Measurements from ENCODE around the gene OR2M7. TPM values are rescaled to one million over a fixed set of nuclear protein-coding genes. Genes with fewer than 3 reads are reported as not detected.

Gene OR2M7
- total RNA-seq (not detected), polyA plus RNA-seq (not detected)

GRCh38 chr1:248324468-248324867 is at the start of gene OR2M7:
Gene OR2M7 (minus strand): TSS chr1:248324568. CDS start chr1:248324568, 0 bp downstream.
- Mint-ChIP-seq H3K27me3 (no peaks in the 10 kb centered on the region), H3K27ac (no peak within 1 kb of the TSS), H3K4me1 (no peaks in the 10 kb centered on the region), H3K9me3 (peaks cover 0 to 24% (median 2%) of the 10 kb centered on the region in 7 donors), H3K4me3 (no peak within 1 kb of the TSS), H3K36me3 (no peaks in the 10 kb centered on the region)
- no peak within 1 kb of the TSS for H3K4me3 ChIP-seq (ENCODE audit: low read depth, low read length)
- DNase-seq (no peak), ATAC-seq (ENCODE audit: low read depth in 2 of 2) (no peak)
- no peaks in the 10 kb centered on the region for H3K36me3 ChIP-seq (ENCODE audit: control insufficient read depth, insufficient read depth, low read length)
- no peaks in the 10 kb centered on the region for H3K4me1 ChIP-seq (ENCODE audit: control insufficient read depth, insufficient read depth, low read length, poor library complexity, severe bottlenecking)
- no peaks in the 10 kb centered on the region for H3K9me3 ChIP-seq (ENCODE audit: control insufficient read depth in 2 of 2, low read length in 2 of 2)
- no peaks in the 10 kb centered on the region for H3K27me3 ChIP-seq (ENCODE audit: control insufficient read depth, insufficient read depth, low read length)
- no peak within 1 kb of the TSS for H3K27ac ChIP-seq (ENCODE audit: insufficient read depth, low read length, poor library complexity, severe bottlenecking)

GRCh38 chr1:248373761-248374160 is 49.4 kb upstream of the OR2M7 start:
- Histone ChIP-seq H3K4me3 (ENCODE audit: low read depth, low read length) (no peak overlapping the region), H3K9me3 (ENCODE audit: control insufficient read depth in 2 of 2, low read length in 2 of 2) (no peaks in the 10 kb centered on the region), H3K27me3 (ENCODE audit: control insufficient read depth, insufficient read depth, low read length) (no peaks in the 10 kb centered on the region), H3K4me1 (ENCODE audit: control insufficient read depth, insufficient read depth, low read length, poor library complexity, severe bottlenecking) (no peaks in the 10 kb centered on the region), H3K27ac (ENCODE audit: insufficient read depth, low read length, poor library complexity, severe bottlenecking) (no peak overlapping the region), H3K36me3 (ENCODE audit: control insufficient read depth, insufficient read depth, low read length) (no peaks in the 10 kb centered on the region)
- no peaks in the 10 kb centered on the region for H3K9me3 Mint-ChIP-seq
- H3K27ac Mint-ChIP-seq: peak overlapping the region in 1 of 3 donors; percentile 16
- no peaks in the 10 kb centered on the region for H3K27me3 Mint-ChIP-seq
- no peak for DNase-seq
- no peaks in the 10 kb centered on the region for H3K36me3 Mint-ChIP-seq
- no peak for ATAC-seq (ENCODE audit: low read depth in 2 of 2)
- no peak overlapping the region for H3K4me3 Mint-ChIP-seq
- peaks cover 0 to 16% (median 4%) of the 10 kb centered on the region in 4 donors for H3K4me1 Mint-ChIP-seq

GRCh38 chr1:248372394-248372793 is 48.0 kb upstream of the OR2M7 start:
- no peaks in the 10 kb centered on the region for H3K9me3 ChIP-seq (ENCODE audit: control insufficient read depth in 2 of 2, low read length in 2 of 2)
- Mint-ChIP-seq H3K9me3 (no peaks in the 10 kb centered on the region), H3K27ac (peak overlapping the region; percentile 43 to 85 (median 52)), H3K27me3 (no peaks in the 10 kb centered on the region), H3K36me3 (no peaks in the 10 kb centered on the region), H3K4me3 (no peak overlapping the region), H3K4me1 (peaks cover 0 to 16% (median 4%) of the 10 kb centered on the region in 4 donors)
- no peaks in the 10 kb centered on the region for H3K27me3 ChIP-seq (ENCODE audit: control insufficient read depth, insufficient read depth, low read length)
- DNase-seq: peak in 2 of 3 donors; percentile 9 to 47
- peak; percentile 77 to 83 for ATAC-seq (ENCODE audit: low read depth in 2 of 2)
- H3K27ac ChIP-seq (ENCODE audit: insufficient read depth, low read length, poor library complexity, severe bottlenecking): no peak overlapping the region
- H3K36me3 ChIP-seq (ENCODE audit: control insufficient read depth, insufficient read depth, low read length): no peaks in the 10 kb centered on the region
- no peaks in the 10 kb centered on the region for H3K4me1 ChIP-seq (ENCODE audit: control insufficient read depth, insufficient read depth, low read length, poor library complexity, severe bottlenecking)
- H3K4me3 ChIP-seq (ENCODE audit: low read depth, low read length): no peak overlapping the region

- H3K4me3 Mint-ChIP-seq: no peak overlapping the region
- Histone ChIP-seq H3K27ac (ENCODE audit: insufficient read depth, low read length, poor library complexity, severe bottlenecking) (no peak overlapping the region), H3K4me1 (ENCODE audit: control insufficient read depth, insufficient read depth, low read length, poor library complexity, severe bottlenecking) (no peaks in the 10 kb centered on the region), H3K36me3 (ENCODE audit: control insufficient read depth, insufficient read depth, low read length) (no peaks in the 10 kb centered on the region), H3K4me3 (ENCODE audit: low read depth, low read length) (no peak overlapping the region), H3K27me3 (ENCODE audit: control insufficient read depth, insufficient read depth, low read length) (no peaks in the 10 kb centered on the region), H3K9me3 (ENCODE audit: control insufficient read depth in 2 of 2, low read length in 2 of 2) (no peaks in the 10 kb centered on the region)
- no peak overlapping the region for H3K27ac Mint-ChIP-seq
- DNase-seq (no peak), ATAC-seq (ENCODE audit: low read depth in 2 of 2) (no peak)
- H3K4me1 Mint-ChIP-seq: no peaks in the 10 kb centered on the region
- no peaks in the 10 kb centered on the region for H3K36me3 Mint-ChIP-seq
- H3K9me3 Mint-ChIP-seq: peaks cover 0 to 5% (median 0%) of the 10 kb centered on the region in 7 donors
- H3K27me3 Mint-ChIP-seq: no peaks in the 10 kb centered on the region
Observed at GRCh38 chr1:248366609-248367008, 42.2 kb upstream of the OR2M7 start.

GRCh38 chr1:248361121-248361715 is 36.9 kb upstream of the OR2M7 start, which contains the start of gene OR2T4:
Gene OR2T4 (plus strand): TSS chr1:248361665. CDS start chr1:248361665, 0 bp downstream.
- ATAC-seq (ENCODE audit: low read depth in 2 of 2): no peak
- H3K4me3 Mint-ChIP-seq: no peak within 1 kb of the TSS
- no peaks in the 10 kb centered on the region for H3K36me3 Mint-ChIP-seq

GRCh38 chr1:248359415-248359814 is 35.0 kb upstream of the OR2M7 start:
- Mint-ChIP-seq H3K4me3 (no peak overlapping the region), H3K9me3 (peaks cover 0 to 5% (median 0%) of the 10 kb centered on the region in 7 donors), H3K27me3 (no peaks in the 10 kb centered on the region), H3K36me3 (no peaks in the 10 kb centered on the region), H3K4me1 (no peaks in the 10 kb centered on the region), H3K27ac (no peak overlapping the region)
- no peak overlapping the region for H3K4me3 ChIP-seq (ENCODE audit: low read depth, low read length)
- ATAC-seq (ENCODE audit: low read depth in 2 of 2) (no peak), DNase-seq (no peak)
- H3K27ac ChIP-seq (ENCODE audit: insufficient read depth, low read length, poor library complexity, severe bottlenecking): no peak overlapping the region
- H3K36me3 ChIP-seq (ENCODE audit: control insufficient read depth, insufficient read depth, low read length): no peaks in the 10 kb centered on the region
- H3K27me3 ChIP-seq (ENCODE audit: control insufficient read depth, insufficient read depth, low read length): no peaks in the 10 kb centered on the region
- no peaks in the 10 kb centered on the region for H3K9me3 ChIP-seq (ENCODE audit: control insufficient read depth in 2 of 2, low read length in 2 of 2)
- no peaks in the 10 kb centered on the region for H3K4me1 ChIP-seq (ENCODE audit: control insufficient read depth, insufficient read depth, low read length, poor library complexity, severe bottlenecking)

More at GRCh38 chr1:248361121-248361715, 36.9 kb upstream of the OR2M7 start, which contains the start of gene OR2T4:
- H3K36me3 ChIP-seq (ENCODE audit: control insufficient read depth, insufficient read depth, low read length): no peaks in the 10 kb centered on the region
- no peak within 1 kb of the TSS for H3K27ac ChIP-seq (ENCODE audit: insufficient read depth, low read length, poor library complexity, severe bottlenecking)
- Mint-ChIP-seq H3K27ac (no peak within 1 kb of the TSS), H3K27me3 (no peaks in the 10 kb centered on the region), H3K9me3 (peaks cover 0 to 5% (median 0%) of the 10 kb centered on the region in 7 donors), H3K4me1 (no peaks in the 10 kb centered on the region)
- no peak within 1 kb of the TSS for H3K4me3 ChIP-seq (ENCODE audit: low read depth, low read length)
- no peak for DNase-seq
- H3K4me1 ChIP-seq (ENCODE audit: control insufficient read depth, insufficient read depth, low read length, poor library complexity, severe bottlenecking): no peaks in the 10 kb centered on the region
- no peaks in the 10 kb centered on the region for H3K9me3 ChIP-seq (ENCODE audit: control insufficient read depth in 2 of 2, low read length in 2 of 2)
- H3K27me3 ChIP-seq (ENCODE audit: control insufficient read depth, insufficient read depth, low read length): no peaks in the 10 kb centered on the region

- DNase-seq: no peak
- no peaks in the 10 kb centered on the region for H3K4me1 Mint-ChIP-seq
- peaks cover 0 to 5% (median 0%) of the 10 kb centered on the region in 7 donors for H3K9me3 Mint-ChIP-seq
- H3K27ac Mint-ChIP-seq: no peak within 1 kb of the TSS
- Histone ChIP-seq H3K27ac (ENCODE audit: insufficient read depth, low read length, poor library complexity, severe bottlenecking) (no peak within 1 kb of the TSS), H3K4me1 (ENCODE audit: control insufficient read depth, insufficient read depth, low read length, poor library complexity, severe bottlenecking) (no peaks in the 10 kb centered on the region), H3K36me3 (ENCODE audit: control insufficient read depth, insufficient read depth, low read length) (no peaks in the 10 kb centered on the region), H3K9me3 (ENCODE audit: control insufficient read depth in 2 of 2, low read length in 2 of 2) (no peaks in the 10 kb centered on the region), H3K4me3 (ENCODE audit: low read depth, low read length) (no peak within 1 kb of the TSS), H3K27me3 (ENCODE audit: control insufficient read depth, insufficient read depth, low read length) (no peaks in the 10 kb centered on the region)
- no peak for ATAC-seq (ENCODE audit: low read depth in 2 of 2)
- peaks cover 5% of the 10 kb centered on the region for H3K27me3 Mint-ChIP-seq
- no peak within 1 kb of the TSS for H3K4me3 Mint-ChIP-seq
- no peaks in the 10 kb centered on the region for H3K36me3 Mint-ChIP-seq
Observed at GRCh38 chr1:248348475-248348874, 24.1 kb upstream of the OR2M7 start, which contains the start of gene OR14C36. Gene OR14C36 (plus strand): TSS chr1:248348775. CDS start chr1:248348775, 0 bp downstream.

- Histone ChIP-seq H3K4me3 (ENCODE audit: low read depth, low read length) (no peak overlapping the region), H3K36me3 (ENCODE audit: control insufficient read depth, insufficient read depth, low read length) (no peaks in the 10 kb centered on the region), H3K27ac (ENCODE audit: insufficient read depth, low read length, poor library complexity, severe bottlenecking) (no peak overlapping the region), H3K4me1 (ENCODE audit: control insufficient read depth, insufficient read depth, low read length, poor library complexity, severe bottlenecking) (no peaks in the 10 kb centered on the region), H3K9me3 (ENCODE audit: control insufficient read depth in 2 of 2, low read length in 2 of 2) (no peaks in the 10 kb centered on the region), H3K27me3 (ENCODE audit: control insufficient read depth, insufficient read depth, low read length) (no peaks in the 10 kb centered on the region)
- ATAC-seq (ENCODE audit: low read depth in 2 of 2) (no peak), DNase-seq (no peak)
- Mint-ChIP-seq H3K4me3 (no peak overlapping the region), H3K36me3 (no peaks in the 10 kb centered on the region), H3K27ac (no peak overlapping the region), H3K9me3 (peaks cover 0 to 1% (median 0%) of the 10 kb centered on the region in 7 donors), H3K27me3 (no peaks in the 10 kb centered on the region), H3K4me1 (no peaks in the 10 kb centered on the region)
Observed at GRCh38 chr1:248343451-248343850, 19.1 kb upstream of the OR2M7 start.
